Common myeloid progenitor, CD34-positive (primary cell): ENCODE measurements around the gene EPB41L4A.

Experiments used
- CTCF ChIA-PET: fragments of 350-600 bp; sonication (Branson Sonifier 250); formaldehyde crosslinking; loops from one replicate; lab custom pipeline; 2021; ENCODE audit warnings: antibody characterized with exemption; lab: Charles Lee
- POLR2A ChIA-PET: fragments of 350-600 bp; sonication (Branson Sonifier 250); formaldehyde crosslinking; loops from one replicate; lab custom pipeline; 2021; ENCODE audit warnings: antibody characterized with exemption; lab: Charles Lee
- DNase-seq, 3 donors: peaks; one replicate each; pipeline versions ENCODE4 v3.0.0 to v3.0.0-alpha.2; 2013
- H3K27ac ChIP-seq, 2 experiments: 1 replicate in 1 of 2; 2 replicates in 1 of 2; pipeline ENCODE4 v1.7.0; 2013; ENCODE audit warnings: inconsistent platforms in 2 of 2, low read length in 2 of 2, mild to moderate bottlenecking in 2 of 2, low read depth in 1 of 2, moderate library complexity in 1 of 2; ENCODE audit not compliant: severe bottlenecking in 2 of 2, insufficient read depth in 1 of 2, poor library complexity in 1 of 2
- H3K27me3 ChIP-seq, 5 experiments: replicated peaks in 2 of 5; 1 replicate in 3 of 5; 2 replicates in 2 of 5; pipeline versions ENCODE4 v1.6.1 to v1.7.0; 2013; ENCODE audit warnings: low read length in 4 of 5, mild to moderate bottlenecking in 2 of 5, moderate library complexity in 2 of 5, inconsistent platforms in 1 of 5; ENCODE audit not compliant: insufficient read depth in 5 of 5, control insufficient read depth in 4 of 5
- H3K36me3 ChIP-seq, 4 experiments: 1 replicate in 2 of 4; 2 replicates in 2 of 4; pipeline versions ENCODE4 v1.6.1 to v1.7.0; 2013; ENCODE audit warnings: low read length in 3 of 4, control low read depth in 1 of 4, mild to moderate bottlenecking in 1 of 4; ENCODE audit not compliant: control insufficient read depth in 4 of 4, insufficient read depth in 4 of 4
- H3K4me1 ChIP-seq, 4 experiments: 1 replicate in 3 of 4; 2 replicates in 1 of 4; pipeline versions ENCODE4 v1.6.1 to v1.7.1; 2013; ENCODE audit warnings: low read length in 3 of 4, mild to moderate bottlenecking in 3 of 4, control low read depth in 1 of 4, inconsistent platforms in 1 of 4, moderate library complexity in 1 of 4; ENCODE audit not compliant: control insufficient read depth in 4 of 4, insufficient read depth in 4 of 4; ENCODE audit errors: control extremely low read depth in 1 of 4
- H3K4me3 ChIP-seq, 7 experiments: 1 replicate in 4 of 7; 2 replicates in 3 of 7; pipeline versions ENCODE4 v1.5.1 to v1.7.0; 2013; ENCODE audit warnings: mild to moderate bottlenecking in 7 of 7, low read length in 6 of 7, moderate library complexity in 6 of 7, inconsistent platforms in 2 of 7, low read depth in 2 of 7, control low read depth in 1 of 7; ENCODE audit not compliant: insufficient read depth in 4 of 7, control insufficient read depth in 1 of 7; ENCODE audit errors: extremely low read depth in 1 of 7
- H3K9me3 ChIP-seq, 5 experiments: 1 replicate in 4 of 5; 2 replicates in 1 of 5; pipeline versions ENCODE4 v1.6.1 to v1.7.1; 2013; ENCODE audit warnings: low read length in 4 of 5, mild to moderate bottlenecking in 2 of 5, inconsistent platforms in 1 of 5, low read depth in 1 of 5, moderate library complexity in 1 of 5; ENCODE audit not compliant: control insufficient read depth in 4 of 5, insufficient read depth in 2 of 5; ENCODE audit errors: control extremely low read depth in 1 of 5
- WGBS: methylation state at CpG from one replicate; pipeline ENCODE4 v1.1.5; 2013; ENCODE audit not compliant: insufficient coverage; 5-methylcytosine and 5-hydroxymethylcytosine counted together

The EPB41L4A gene

GRCh38 chr5:112160652-112161391 lies 258.3 kb downstream of the EPB41L4A start:
- DNase-seq = peak; percentile 92 to 96 (median 94)
- Histone ChIP-seq H3K9me3 (no peaks in the 10 kb centered on the region), H3K4me1 (peaks cover 12 to 22% (median 13%) of the 10 kb centered on the region in 4 experiments), H3K36me3 (peaks cover 4 to 38% (median 25%) of the 10 kb centered on the region in 4 experiments), H3K4me3 (peak overlapping the region; percentile 84 to 96 (median 92)), H3K27me3 (no peaks in the 10 kb centered on the region), H3K27ac (peak overlapping the region; percentile 87 to 91)
- CTCF ChIA-PET = interaction anchor here (0.7 to 1.4 kb wide), 11 partner anchors 10 to 1362 kb away, joined by 3 to 5 read pairs (median 3); no protein-coding TSS in a partner anchor
- 0% methylated on average over 49 of the region's 55 CpGs for WGBS
- POLR2A ChIA-PET = interaction anchor here (0.5 kb wide), 1 partner anchor 648 kb away, joined by 3 read pairs; no protein-coding TSS in a partner anchor

- no peaks in the 10 kb centered on the region for H3K9me3 ChIP-seq
- H3K4me1 ChIP-seq = peaks cover 12 to 22% (median 13%) of the 10 kb centered on the region in 4 experiments
- DNase-seq = no peak
- CTCF ChIA-PET = interaction anchor here (1.8 kb wide), 1 partner anchor 16 kb away, joined by 6 read pairs; no protein-coding TSS in a partner anchor
- POLR2A ChIA-PET = no interaction called here
- peaks cover 0 to 24% (median 13%) of the 10 kb centered on the region in 4 experiments for H3K36me3 ChIP-seq
- no peak overlapping the region for H3K4me3 ChIP-seq
- 50% methylated on average over 1 of the region's 5 CpGs for WGBS
- no peak overlapping the region for H3K27ac ChIP-seq
- no peaks in the 10 kb centered on the region for H3K27me3 ChIP-seq
Measured at GRCh38 chr5:112159435-112159834, 259.6 kb downstream of the EPB41L4A start.

GRCh38 chr5:112156211-112156610 lies 262.9 kb downstream of the EPB41L4A start:
- Histone ChIP-seq H3K4me1 (peaks cover 0 to 7% (median 3%) of the 10 kb centered on the region in 4 experiments), H3K27ac (no peak overlapping the region), H3K36me3 (no peaks in the 10 kb centered on the region), H3K27me3 (no peaks in the 10 kb centered on the region), H3K9me3 (no peaks in the 10 kb centered on the region), H3K4me3 (no peak overlapping the region)
- ChIA-PET CTCF (no interaction called here), POLR2A (no interaction called here)
- no peak for DNase-seq
- WGBS = 95% methylated on average over 3 of the region's 3 CpGs

GRCh38 chr5:112154940-112155686 lies 264.0 kb downstream of the EPB41L4A start:
- H3K27me3 ChIP-seq = no peaks in the 10 kb centered on the region
- POLR2A ChIA-PET = no interaction called here
- DNase-seq = peak in 2 of 3 donors; percentile 6 to 17
- CTCF ChIA-PET = no interaction called here
- no peaks in the 10 kb centered on the region for H3K9me3 ChIP-seq
- H3K27ac ChIP-seq = no peak overlapping the region
- peaks cover 0 to under 1% (median 0%) of the 10 kb centered on the region in 4 experiments for H3K4me1 ChIP-seq
- H3K36me3 ChIP-seq = no peaks in the 10 kb centered on the region
- no peak overlapping the region for H3K4me3 ChIP-seq

- H3K4me3 ChIP-seq = no peak overlapping the region
- CTCF ChIA-PET = interaction anchor here (1.1 to 1.6 kb wide), 5 partner anchors 12 to 870 kb away, joined by 3 to 5 read pairs (median 4); no protein-coding TSS in a partner anchor
- no peaks in the 10 kb centered on the region for H3K36me3 ChIP-seq
- POLR2A ChIA-PET = no interaction called here
- 100% methylated on average over 2 of the region's 4 CpGs for WGBS
- H3K27ac ChIP-seq = no peak overlapping the region
- no peaks in the 10 kb centered on the region for H3K9me3 ChIP-seq
- no peaks in the 10 kb centered on the region for H3K27me3 ChIP-seq
- no peak for DNase-seq
- H3K4me1 ChIP-seq = no peaks in the 10 kb centered on the region
Measured at GRCh38 chr5:112149727-112150126, 269.4 kb downstream of the EPB41L4A start.

GRCh38 chr5:112146323-112147226 lies 272.5 kb downstream of the EPB41L4A start:
- POLR2A ChIA-PET = no interaction called here
- WGBS = no CpG with 5 or more reads among the region's 6 CpGs
- no peaks in the 10 kb centered on the region for H3K27me3 ChIP-seq
- no peaks in the 10 kb centered on the region for H3K4me1 ChIP-seq
- DNase-seq = peak; percentile 71 to 88 (median 79)
- no peaks in the 10 kb centered on the region for H3K36me3 ChIP-seq
- H3K9me3 ChIP-seq = no peaks in the 10 kb centered on the region
- H3K4me3 ChIP-seq = no peak overlapping the region
- no peak overlapping the region for H3K27ac ChIP-seq
- CTCF ChIA-PET = interaction anchor here (0.6 to 3.4 kb wide), 11 partner anchors 8 to 990 kb away, joined by 3 to 27 read pairs (median 3); no protein-coding TSS in a partner anchor
